Epithelial cell of proximal tubule (primary cell): ENCODE data around the gene PTCSC3. TPM values are rescaled to one million over a fixed set of nuclear protein-coding genes. Genes with fewer than 3 reads are reported as not detected.

Experiments
- DNase-seq: peaks from one replicate; pipeline ENCODE4 v3.0.0-alpha.2; 2011; ENCODE audit warnings: low read depth
- H3K4me3 ChIP-seq: 2 replicates; pipeline ENCODE4 v1.5.1; 2011; ENCODE audit warnings: low read depth, mild to moderate bottlenecking, low read length
- CTCF ChIP-seq: conservative IDR thresholded peaks from 2 replicates; pipeline ENCODE4 v1.5.1; 2012; ENCODE audit warnings: low read depth, mild to moderate bottlenecking, low read length
- total RNA-seq: library from RNA; depleted of rRNA; stranded (reverse); fragments of >200 nt; gene quantifications from 2 replicates; pipeline ENCODE4 v1.2.3, GENCODE V29; 2015

The PTCSC3 gene
- not detected in 2 replicates for total RNA-seq

GRCh38 chr14:36176524-36176923, at the start of gene PTCSC3:
PTCSC3 (minus strand) TSS chr14:36176722.
- TF ChIP-seq CTCF: no peak
- DNase-seq: no peak
- no peak within 1 kb of the TSS for H3K4me3 ChIP-seq

GRCh38 chr14:36226164-36226563, 49.6 kb upstream of the PTCSC3 start:
- TF ChIP-seq CTCF: no peak
- no peak for DNase-seq
- no peak overlapping the region for H3K4me3 ChIP-seq

- no peak for TF ChIP-seq CTCF
- no peak overlapping the region for H3K4me3 ChIP-seq
- DNase-seq: no peak
Observed at GRCh38 chr14:36224176-36224575, 47.7 kb upstream of the PTCSC3 start.

- TF ChIP-seq CTCF: no peak
- DNase-seq: no peak
- no peak overlapping the region for H3K4me3 ChIP-seq
Observed at GRCh38 chr14:36223558-36223957, 47.0 kb upstream of the PTCSC3 start.

- H3K4me3 ChIP-seq: no peak overlapping the region
- no peak for DNase-seq
- no peak for TF ChIP-seq CTCF
Observed at GRCh38 chr14:36222952-36223468, 46.5 kb upstream of the PTCSC3 start.

DNA sequence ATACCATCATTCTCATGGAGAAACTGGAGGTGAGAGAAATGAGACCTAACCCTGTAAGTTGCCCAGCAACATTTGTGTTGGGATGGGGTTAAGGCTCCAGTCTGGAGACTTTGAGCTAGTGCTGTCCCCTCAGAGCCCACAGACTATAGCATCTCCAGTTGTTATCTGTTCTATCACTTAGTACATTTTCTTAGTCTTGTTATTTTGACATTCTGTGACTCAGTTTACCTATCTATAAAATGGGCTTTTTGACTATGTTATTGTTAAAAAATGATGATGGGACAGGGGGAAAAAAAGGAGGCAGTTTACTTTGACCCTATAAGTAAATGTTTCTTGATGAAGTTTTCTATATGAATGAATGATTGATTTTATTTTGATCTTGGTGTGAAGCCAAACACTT, 45.8 kb upstream of the PTCSC3 start:
- DNase-seq: no peak
- no peak for TF ChIP-seq CTCF
- H3K4me3 ChIP-seq: no peak overlapping the region

- no peak overlapping the region for H3K4me3 ChIP-seq
- no peak for TF ChIP-seq CTCF
- no peak for DNase-seq
Observed at GRCh38 chr14:36221112-36221511, 44.6 kb upstream of the PTCSC3 start.
